Esophagus squamous epithelium (tissue), 5 donors: ENCODE data around the gene YBX2. TPM values are rescaled to one million over a fixed set of nuclear protein-coding genes. Genes with fewer than 3 reads are reported as not detected.
A peak's percentile ranks its signal among the peaks of the same experiment; 100 is the strongest.

Experiments used
- DNase-seq: peaks from one replicate; lab custom pipeline; 2025; lab: John Stamatoyannopoulos, UW
- H3K27ac ChIP-seq, 4 donors: fragments of 200-600 bp; sonication (generic); one replicate each; pipeline ENCODE4 v1.5.1; 2016 to 2019; ENCODE audit warnings: mild to moderate bottlenecking in 1 of 4
- H3K27me3 ChIP-seq, 4 donors: fragments of 200-600 bp; sonication (generic); 1 replicate in 3 of 4; 2 replicates in 1 of 4; pipeline versions ENCODE4 v1.5.1 to v1.6.0; 2017 to 2021; ENCODE audit warnings: antibody characterized with exemption in 1 of 4
- H3K36me3 ChIP-seq, 3 donors: fragments of 200-600 bp; sonication (generic); one replicate each; pipeline ENCODE4 v1.5.1; 2016 to 2019
- H3K4me1 ChIP-seq, 3 donors: fragments of 200-600 bp; sonication (generic); one replicate each; pipeline ENCODE4 v1.5.1; 2017 to 2019
- H3K4me3 ChIP-seq, 4 donors: fragments of 200-600 bp; sonication (generic); 1 replicate in 3 of 4; 2 replicates in 1 of 4; pipeline ENCODE4 v1.5.1; 2016 to 2019; ENCODE audit warnings: mild to moderate bottlenecking in 2 of 4, moderate library complexity in 1 of 4
- H3K9me3 ChIP-seq, 3 donors: fragments of 200-600 bp; sonication (generic); one replicate each; pipeline ENCODE4 v1.5.1; 2016 to 2019
- CTCF ChIP-seq, 6 experiments: fragments of 450-650 bp in 4 of 6; fragments of 200-600 bp in 2 of 6; sonication (generic) in 2 of 6; IDR thresholded peaks; one replicate each; pipeline ENCODE4 v1.5.1; 2016 to 2019; ENCODE audit warnings: antibody characterized with exemption in 6 of 6, mild to moderate bottlenecking in 4 of 6, moderate library complexity in 4 of 6
- POLR2A ChIP-seq, 4 donors: fragments of 450-650 bp; IDR thresholded peaks; one replicate each; pipeline ENCODE4 v1.6.1; 2017; ENCODE audit warnings: antibody characterized with exemption in 4 of 4, mild to moderate bottlenecking in 4 of 4, moderate library complexity in 3 of 4
- WGBS, 2 donors: methylation state at CpG; one replicate each; pipeline ENCODE4 v1.1.5; 2018; 5-methylcytosine and 5-hydroxymethylcytosine counted together
- intact Hi-C: fragments of 100-400 bp; cut with DNase I; formaldehyde crosslinking; loops from one replicate; pipeline ENCODE4 v1.15.0; 2022
- total RNA-seq, 4 donors: library from RNA; depleted of rRNA; stranded (reverse); fragments of >200 nt; gene quantifications; one replicate each; pipeline ENCODE4 v1.1.0, GENCODE V29; 2016
- donor health status: DM: yes; HTN: yes; CAD: no.

Gene YBX2
- total RNA-seq, 4 donors from 2014 or later: 0.44 to 3.8 (median 2.3) TPM

GRCh38 chr17:7262192-7262934 is 32.1 kb downstream of the YBX2 start, which contains the start of gene CLDN7:
TSS of gene CLDN7 (minus strand) at chr17:7262478. CDS start at chr17:7262043, 435 bp downstream.
- 5 to 14% methylated on average over 13 to 36 of the region's 64 CpGs for WGBS, 2 donors
- H3K9me3 ChIP-seq: no peaks in the 10 kb centered on the region

GRCh38 chr17:7261379-7262191 is 32.9 kb downstream of the YBX2 start:
- WGBS, 2 donors: 4 to 41% methylated on average over 5 to 7 of the region's 71 CpGs
- Histone ChIP-seq H3K4me1 (peaks cover 20 to 68% (median 23%) of the 10 kb centered on the region in 3 donors), H3K27me3 (peaks cover 0 to 52% (median 4%) of the 10 kb centered on the region in 4 donors), H3K4me3 (peak overlapping the region; percentile 58 to 84 (median 69)), H3K36me3 (peaks cover 10 to 41% (median 12%) of the 10 kb centered on the region in 3 donors), H3K27ac (peak overlapping the region; percentile 89 to 99 (median 95)), H3K9me3 (no peaks in the 10 kb centered on the region)
- no peak for TF ChIP-seq CTCF (IDR thresholded peaks at IDR 0.05)
- no peak for TF ChIP-seq POLR2A (IDR thresholded peaks at IDR 0.05)
- intact Hi-C loops: no loop called here
- no peak for DNase-seq

More at GRCh38 chr17:7262192-7262934, 32.1 kb downstream of the YBX2 start, which contains the start of gene CLDN7:
- TF ChIP-seq POLR2A (IDR thresholded peaks at IDR 0.05): peak in 3 of 4 donors; percentile 20 to 80 (median 69)
- peak in 2 of 6 experiments; percentile 7 to 9 for TF ChIP-seq CTCF (IDR thresholded peaks at IDR 0.05)
- no peak for DNase-seq
- peak within 1 kb of the TSS; percentile 89 to 99 (median 95) for H3K27ac ChIP-seq
- peaks cover 20 to 68% (median 23%) of the 10 kb centered on the region in 3 donors for H3K4me1 ChIP-seq
- intact Hi-C loops: no loop called here
- peak within 1 kb of the TSS; percentile 58 to 84 (median 69) for H3K4me3 ChIP-seq
- peaks cover 0 to 55% (median 4%) of the 10 kb centered on the region in 4 donors for H3K27me3 ChIP-seq
- peaks cover 7 to 34% (median 10%) of the 10 kb centered on the region in 3 donors for H3K36me3 ChIP-seq

GRCh38 chr17:7260651-7261378 is 33.6 kb downstream of the YBX2 start:
- H3K36me3 ChIP-seq: peaks cover 10 to 49% (median 18%) of the 10 kb centered on the region in 3 donors
- H3K4me1 ChIP-seq: peaks cover 20 to 68% (median 23%) of the 10 kb centered on the region in 3 donors
- H3K4me3 ChIP-seq: peak overlapping the region; percentile 58 to 84 (median 69)
- peaks cover 0 to 51% (median 4%) of the 10 kb centered on the region in 4 donors for H3K27me3 ChIP-seq
- H3K27ac ChIP-seq: peak overlapping the region; percentile 89 to 99 (median 95)
- no peak for DNase-seq
- 20 to 22% methylated on average over 3 to 4 of the region's 54 CpGs for WGBS, 2 donors
- intact Hi-C loops: no loop called here
- H3K9me3 ChIP-seq: no peaks in the 10 kb centered on the region
- TF ChIP-seq CTCF (IDR thresholded peaks at IDR 0.05): no peak
- TF ChIP-seq POLR2A (IDR thresholded peaks at IDR 0.05): peak in 1 of 4 donors; percentile 33

- H3K4me3 ChIP-seq: peak overlapping the region; percentile 58 to 84 (median 69)
- TF ChIP-seq CTCF (IDR thresholded peaks at IDR 0.05) (no peak), POLR2A (IDR thresholded peaks at IDR 0.05) (no peak)
- WGBS, 2 donors: 17 to 81% methylated on average over 1 to 4 of the region's 4 CpGs
- H3K4me1 ChIP-seq: peaks cover 20 to 67% (median 23%) of the 10 kb centered on the region in 3 donors
- H3K27me3 ChIP-seq: peaks cover 0 to 44% (median 4%) of the 10 kb centered on the region in 4 donors
- H3K9me3 ChIP-seq: no peaks in the 10 kb centered on the region
- H3K27ac ChIP-seq: peak overlapping the region; percentile 89 to 99 (median 95)
- intact Hi-C loops: no loop called here
- peaks cover 10 to 56% (median 24%) of the 10 kb centered on the region in 3 donors for H3K36me3 ChIP-seq
- DNase-seq: no peak
These were observed 34.3 kb downstream of the YBX2 start for GRCh38 chr17:7260151-7260550.
